GM18505 (cell line): ENCODE data around the gene ANKRD11.

ENCODE experiments used
- ATAC-seq: cut with Tn5 transposase; IDR thresholded peaks from one replicate; pipeline ENCODE4 v1.9.1; 2021; ENCODE audit not compliant: unreplicated experiment
- POLR2A ChIP-seq: IDR thresholded peaks from 4 replicates; pipeline ENCODE4 v1.6.1; 2011; ENCODE audit warnings: borderline replicate concordance; ENCODE audit not compliant: insufficient read depth, insufficient read length; ENCODE audit errors: extremely low read depth

Gene ANKRD11

DNA sequence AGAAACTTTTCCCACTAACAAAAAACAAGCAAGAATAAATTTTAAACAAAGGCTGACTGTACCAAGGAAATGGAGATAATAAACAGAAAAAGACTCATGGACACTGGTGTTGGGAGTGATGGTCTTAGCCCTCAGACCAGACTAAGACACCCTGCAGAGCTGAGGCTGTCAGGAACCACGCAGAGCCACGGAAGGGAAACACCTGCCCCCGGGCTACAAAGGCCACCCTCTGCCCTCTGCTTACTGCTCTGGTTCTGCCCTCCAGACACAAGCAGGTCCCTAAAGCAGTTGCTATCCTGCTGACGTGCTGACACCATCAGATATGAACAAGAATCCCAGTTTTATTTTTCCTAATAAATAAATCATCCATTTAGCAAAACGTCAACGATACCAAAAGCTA lies 80.0 kb downstream of the ANKRD11 start:
- ATAC-seq = no peak
- no peak for TF ChIP-seq POLR2A

DNA sequence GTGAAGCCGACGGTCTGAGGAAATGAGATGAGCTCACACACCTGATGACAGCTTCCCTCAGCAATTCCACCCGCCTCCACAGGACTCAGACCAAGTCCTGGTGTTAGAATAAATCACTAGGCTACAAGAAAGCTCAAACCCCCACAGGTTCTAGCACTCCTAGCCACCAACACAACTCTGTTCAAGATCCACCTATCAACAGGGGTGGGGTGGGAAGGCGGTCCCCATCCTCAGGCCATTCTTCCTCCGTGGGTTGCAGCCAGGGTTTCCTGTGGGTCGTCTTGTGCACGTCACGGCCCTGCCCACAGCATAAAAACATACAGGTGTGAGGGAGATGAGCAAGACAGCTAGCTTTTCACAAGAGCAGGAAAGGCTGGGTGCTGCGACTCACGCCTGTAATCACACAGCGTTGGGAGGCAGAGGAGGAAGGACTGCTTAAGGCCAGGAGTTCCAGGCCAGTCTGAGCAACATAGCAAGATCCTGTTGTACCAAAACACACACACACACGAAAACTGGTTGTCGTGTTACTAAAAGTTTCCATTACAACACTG lies 81.1 kb downstream of the ANKRD11 start:
- ATAC-seq = no peak
- no peak for TF ChIP-seq POLR2A

DNA sequence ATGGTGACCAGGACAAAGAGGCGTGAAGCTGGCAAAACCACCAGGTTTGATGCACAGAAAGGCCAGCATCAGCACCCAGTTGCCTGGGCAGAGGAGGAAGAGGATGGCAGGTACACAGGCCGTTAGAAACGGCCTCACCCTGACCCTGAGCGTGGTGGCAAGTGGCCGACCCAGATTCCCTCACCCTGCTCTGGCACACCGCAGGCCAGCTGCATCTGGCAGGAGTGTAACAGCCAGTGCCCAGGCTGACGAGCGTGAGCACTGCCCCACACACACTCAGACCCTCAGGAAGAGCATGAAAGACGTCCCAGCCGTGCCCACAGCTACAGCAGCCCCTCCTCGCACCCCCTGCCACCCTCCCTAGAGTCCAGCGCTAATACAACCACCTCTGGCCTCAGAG lies 82.0 kb downstream of the ANKRD11 start:
- TF ChIP-seq POLR2A = no peak
- no peak for ATAC-seq

DNA sequence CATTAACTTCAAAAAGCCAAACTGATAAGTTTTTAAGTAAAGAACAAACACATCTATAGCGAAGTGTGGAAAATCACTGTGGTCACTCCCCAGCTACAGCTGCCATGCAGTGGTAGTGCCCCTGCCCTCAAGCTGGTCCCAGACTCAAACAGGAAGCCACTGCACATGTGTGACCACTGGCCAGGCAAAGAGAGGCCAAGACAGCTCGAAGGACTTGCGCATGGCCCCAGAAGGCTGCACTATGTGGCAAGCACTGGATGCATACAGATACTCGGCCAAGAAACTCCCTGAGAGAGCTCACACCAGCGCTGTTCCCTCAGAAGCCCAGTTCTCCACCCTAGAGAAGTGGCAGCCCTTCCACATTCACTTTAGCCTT lies 82.4 kb downstream of the ANKRD11 start:
- no peak for ATAC-seq
- TF ChIP-seq POLR2A = no peak

DNA sequence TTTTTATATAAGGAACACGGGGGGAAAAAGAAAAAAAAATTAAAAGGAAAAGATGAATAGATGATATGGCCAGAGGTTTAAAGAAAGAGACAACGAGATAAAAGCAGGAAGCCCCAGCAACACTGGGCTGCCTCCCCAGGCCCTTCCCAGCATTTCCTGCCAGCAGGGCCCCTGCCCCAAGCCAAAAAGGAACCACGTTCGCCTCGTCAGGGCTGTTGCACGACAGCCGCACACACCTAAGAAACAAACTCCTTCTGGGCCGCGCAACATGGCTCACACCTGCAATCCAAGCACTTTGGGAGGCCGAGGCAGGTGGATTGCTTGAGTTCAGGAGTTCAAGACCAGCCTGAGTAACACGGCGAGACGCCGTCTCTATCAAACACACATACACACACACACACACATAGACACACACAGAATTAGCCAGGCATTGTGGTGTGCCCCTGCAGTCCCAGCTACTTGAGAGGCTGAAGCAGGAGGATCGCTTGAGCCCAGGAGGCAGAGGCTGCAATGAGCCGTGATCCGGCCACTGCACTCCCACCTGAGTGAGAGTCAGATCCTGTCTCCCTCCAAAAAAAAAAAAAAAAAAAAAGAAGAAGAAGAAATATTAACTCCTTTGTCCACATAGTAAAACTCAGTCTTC lies 83.0 kb downstream of the ANKRD11 start:
- no peak for TF ChIP-seq POLR2A

DNA sequence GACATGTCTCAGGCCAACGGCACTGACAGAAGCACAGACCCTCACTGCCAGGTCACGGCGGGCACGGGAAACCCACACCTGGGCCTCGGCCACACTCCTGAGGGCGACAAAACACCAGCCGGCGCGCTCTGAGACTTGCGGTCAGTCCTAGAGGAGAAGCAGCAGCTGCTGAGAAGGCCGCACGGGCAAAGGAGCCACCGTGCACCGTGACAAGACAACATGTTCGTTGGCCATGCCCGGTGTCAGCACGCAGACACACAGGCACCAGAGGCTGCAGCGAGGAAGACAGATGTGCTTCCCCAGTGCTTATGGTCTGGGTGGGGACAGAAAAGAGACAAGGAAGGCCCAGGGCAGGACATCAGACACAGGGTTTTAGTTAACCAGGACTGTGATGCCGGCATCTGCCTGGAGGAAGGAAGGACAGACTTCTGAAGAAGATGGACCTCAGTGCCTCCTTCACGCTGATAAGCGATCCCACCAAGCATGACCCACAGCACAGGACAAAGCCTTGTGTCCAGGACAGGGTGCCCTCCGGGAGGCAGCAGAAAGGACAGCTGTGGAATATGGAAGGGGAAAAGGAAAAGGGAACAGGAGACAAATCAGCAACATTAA lies 84.0 kb downstream of the ANKRD11 start:
- no peak for ATAC-seq
- no peak for TF ChIP-seq POLR2A

More for the DNA sequence above, 83.0 kb downstream of the ANKRD11 start:
- no peak for ATAC-seq

DNA sequence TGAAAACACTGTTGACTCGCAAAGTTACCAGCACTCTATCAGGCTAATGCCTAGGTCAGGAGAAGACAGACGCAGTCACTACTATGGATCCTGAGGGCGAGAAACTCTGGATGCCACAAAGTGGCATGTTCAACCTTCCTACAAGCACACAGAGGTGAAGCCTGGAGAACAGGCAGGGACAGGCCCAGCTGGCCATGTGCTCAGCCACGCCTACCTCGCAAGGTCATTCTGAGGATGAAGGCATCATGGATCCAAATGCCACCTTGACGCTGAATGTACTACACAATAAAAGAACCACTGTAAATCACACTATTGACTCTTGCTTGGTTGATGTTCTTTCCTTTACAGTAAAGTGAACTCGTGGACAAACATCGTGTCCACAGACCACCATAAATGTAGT lies 85.8 kb downstream of the ANKRD11 start:
- TF ChIP-seq POLR2A = no peak
- no peak for ATAC-seq

DNA sequence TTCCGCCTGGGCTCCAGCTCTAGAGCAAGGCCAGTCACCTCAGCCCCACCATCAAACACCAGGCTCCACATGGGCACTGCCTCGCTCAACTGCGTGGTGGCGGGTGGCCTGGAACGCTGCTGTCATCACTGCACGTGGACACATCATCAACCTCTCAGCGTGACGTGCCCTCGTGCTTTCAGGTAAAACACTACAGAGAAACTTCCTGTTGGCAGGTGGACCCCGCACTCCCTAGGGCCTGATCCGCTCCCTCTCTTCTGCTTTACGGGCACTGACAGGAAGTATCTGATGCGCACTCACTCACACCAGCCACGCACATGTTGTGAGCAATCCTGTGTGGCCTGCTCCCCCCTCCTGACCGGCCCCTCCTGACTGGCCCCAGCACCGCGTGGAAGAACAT lies 87.4 kb downstream of the ANKRD11 start:
- ATAC-seq = no peak
- TF ChIP-seq POLR2A = no peak

DNA sequence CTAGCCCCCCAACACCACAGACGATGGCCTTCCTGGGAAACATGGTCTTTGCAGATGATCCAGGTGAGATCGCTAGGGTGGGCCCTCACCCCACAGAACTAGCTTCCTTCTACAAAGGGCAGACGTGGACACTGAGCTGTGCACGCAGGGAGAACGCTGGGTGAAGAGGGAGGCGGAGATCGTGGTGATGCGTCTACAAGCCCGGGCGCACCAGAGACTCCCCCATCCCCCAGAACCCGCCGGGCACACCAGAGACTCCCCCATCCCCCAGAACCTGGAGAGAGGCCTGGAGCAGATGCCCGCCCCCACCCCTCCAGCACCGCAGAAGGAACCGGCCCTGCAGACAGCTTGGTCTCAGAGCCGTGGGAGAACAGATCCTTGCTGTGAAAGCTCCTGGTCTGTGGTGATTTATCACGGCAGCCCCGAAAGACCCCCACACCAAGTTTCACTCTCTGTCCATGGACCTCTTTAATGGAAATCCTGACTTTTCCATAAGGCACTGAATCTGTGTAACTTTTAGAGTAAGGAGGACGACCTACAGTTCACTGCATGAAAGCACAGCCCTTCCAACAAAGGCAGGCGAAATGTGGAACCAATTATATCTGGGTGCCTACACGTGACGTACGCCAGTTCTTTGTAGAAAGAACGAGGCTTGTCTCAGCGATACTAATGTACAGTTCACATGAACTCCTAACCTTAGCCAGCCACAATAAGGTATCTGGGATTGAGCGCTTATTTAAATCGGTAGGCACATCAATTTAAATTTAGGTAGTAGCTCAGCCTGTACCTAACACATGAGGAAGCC lies 88.5 kb downstream of the ANKRD11 start:
- ATAC-seq = no peak
- no peak for TF ChIP-seq POLR2A

DNA sequence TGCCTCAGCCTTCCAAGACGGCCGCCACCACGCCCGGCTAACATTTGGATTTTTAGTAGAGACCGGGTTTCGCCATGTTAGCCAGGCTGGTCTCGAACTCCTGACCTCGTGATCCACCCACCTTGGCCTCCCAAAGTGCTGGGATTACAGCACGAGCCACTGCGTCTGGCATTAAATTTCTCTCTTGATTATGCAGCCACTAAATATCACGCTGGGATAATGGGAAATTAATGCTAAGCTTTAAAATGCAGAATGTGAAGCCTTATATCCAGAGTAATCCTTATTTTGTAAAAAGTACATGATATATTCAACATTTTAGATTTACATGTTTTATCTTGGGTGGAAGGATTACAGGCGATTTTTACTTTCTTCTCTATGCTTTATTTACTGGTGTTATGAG lies 89.2 kb downstream of the ANKRD11 start:
- ATAC-seq = no peak
- no peak for TF ChIP-seq POLR2A

DNA sequence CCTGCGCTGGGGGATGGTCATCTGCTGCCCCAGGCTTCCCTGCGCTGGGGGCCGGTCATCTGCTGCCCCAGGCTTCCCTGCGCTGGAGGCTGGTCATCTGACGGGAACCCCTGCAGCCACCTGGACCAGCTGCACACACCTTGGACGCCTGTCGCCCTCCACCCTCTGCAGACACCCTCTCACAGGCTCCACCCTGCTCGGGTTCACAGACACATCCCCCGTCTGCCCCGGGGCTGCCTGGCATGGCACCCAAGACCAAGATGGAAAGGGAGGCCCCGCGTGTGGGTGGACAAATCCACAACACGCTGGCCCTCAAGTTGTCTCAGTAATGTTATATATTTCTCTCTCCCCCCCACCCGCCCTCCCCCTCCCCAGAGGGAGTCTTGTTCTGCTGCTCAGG lies 89.6 kb downstream of the ANKRD11 start:
- ATAC-seq = no peak
- no peak for TF ChIP-seq POLR2A

DNA sequence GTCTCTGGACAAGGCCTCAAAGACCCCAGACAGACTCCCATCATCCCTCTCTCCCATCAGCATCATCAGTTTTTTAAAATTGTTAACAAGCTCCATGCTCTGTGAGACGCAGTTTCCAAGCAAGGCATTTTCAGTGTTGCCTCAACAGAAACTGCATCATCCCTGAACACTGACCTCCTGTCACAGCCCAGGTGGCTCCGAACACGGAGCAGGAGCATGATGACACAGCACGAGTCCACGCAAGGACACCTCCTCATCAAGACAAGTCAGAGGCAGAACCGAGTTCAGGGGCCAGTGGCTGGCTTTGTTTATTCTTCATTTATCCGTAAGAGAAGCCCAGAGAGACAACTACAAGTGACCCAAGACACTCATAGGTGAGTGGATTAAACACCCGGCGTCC lies 91.4 kb downstream of the ANKRD11 start:
- ATAC-seq = no peak
- no peak for TF ChIP-seq POLR2A

DNA sequence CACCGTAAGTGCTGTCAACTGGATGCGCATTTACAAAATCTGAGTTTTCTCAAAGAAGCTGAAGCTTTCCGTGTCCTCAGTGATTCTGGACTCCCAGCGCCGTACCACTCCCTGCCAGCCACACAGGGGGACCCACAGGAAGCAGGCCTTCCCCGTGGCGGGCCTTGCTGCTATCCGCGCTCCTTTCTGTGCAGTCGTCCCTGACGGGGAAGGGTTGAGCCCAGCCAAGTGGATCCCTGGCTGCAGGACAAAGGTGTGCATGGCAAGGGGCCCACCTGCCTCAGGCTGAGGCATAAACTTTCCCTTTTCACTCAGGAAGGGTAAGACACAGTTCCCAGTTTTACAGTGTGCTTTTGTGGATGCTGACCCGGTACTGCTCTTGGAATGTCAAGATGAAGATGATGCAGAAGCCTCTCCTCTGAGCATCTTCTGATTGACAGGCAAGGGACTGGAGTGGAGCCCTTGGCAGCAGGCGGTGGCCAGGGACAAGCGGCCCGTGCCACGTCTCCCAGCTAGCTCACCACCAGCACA lies 93.0 kb downstream of the ANKRD11 start:
- no peak for TF ChIP-seq POLR2A
- no peak for ATAC-seq
